ENCODE results near the gene F3. TPM values are rescaled to one million over a fixed set of nuclear protein-coding genes. Genes with fewer than 3 reads are reported as not detected.

The F3 gene
- total and polyA plus RNA-seq, 9 of the 15 experiments (the other 6 are each of a cell fraction or from before 2014, with no cell fraction given), result 0.24 to 0.28 TPM; not detected in 7

GRCh38 chr1:94532077-94532476, 9.5 kb downstream of the F3 start:
- Histone ChIP-seq H3K9me1 (ENCODE audit: control insufficient read depth, insufficient read depth, low read length) (no peaks in the 10 kb centered on the region), H3K4me1 (replicated peaks in 1 of 2; ENCODE audit: control insufficient read depth in 2 of 2, insufficient read depth in 2 of 2, low read length in 2 of 2) (no peaks in the 10 kb centered on the region), H3K27ac (ENCODE audit: extremely low read depth, low read depth, low read length) (no peak overlapping the region), H3K36me3 (ENCODE audit: control insufficient read depth, insufficient read depth, low read length) (no peaks in the 10 kb centered on the region), H4K20me1 (replicated peaks; ENCODE audit: control insufficient read depth, insufficient read depth, low read length) (no peaks in the 10 kb centered on the region), H3K79me2 (ENCODE audit: control insufficient read depth, insufficient read depth, low read length) (no peaks in the 10 kb centered on the region), H3K9me3 (replicated peaks; ENCODE audit: control insufficient read depth, insufficient read depth, low read depth, low read length) (no peaks in the 10 kb centered on the region), H3K9ac (ENCODE audit: insufficient read depth in 1 of 2, low read depth in 2 of 2, low read length in 2 of 2) (no peak overlapping the region), H3K4me3 (no peak overlapping the region), H2AFZ (ENCODE audit: low read depth, low read length) (no peak overlapping the region), H3K27me3 (ENCODE audit: control insufficient read depth in 2 of 2, insufficient read depth in 2 of 2, low read length in 2 of 2) (peaks cover 15 to 31% of the 10 kb centered on the region in 2 experiments), H3K4me2 (ENCODE audit: insufficient read depth, low read length) (no peak overlapping the region)
- intact Hi-C loops (cut with micrococcal nuclease) (no loop called here), in situ Hi-C loops (cut with MboI) (no loop called here)
- no peak for FAIRE-seq
- DNase-seq (ENCODE audit: extremely low read depth in 1 of 4, low spot score in 3 of 4), result no peak
- TF ChIP-seq, protein P1, sequence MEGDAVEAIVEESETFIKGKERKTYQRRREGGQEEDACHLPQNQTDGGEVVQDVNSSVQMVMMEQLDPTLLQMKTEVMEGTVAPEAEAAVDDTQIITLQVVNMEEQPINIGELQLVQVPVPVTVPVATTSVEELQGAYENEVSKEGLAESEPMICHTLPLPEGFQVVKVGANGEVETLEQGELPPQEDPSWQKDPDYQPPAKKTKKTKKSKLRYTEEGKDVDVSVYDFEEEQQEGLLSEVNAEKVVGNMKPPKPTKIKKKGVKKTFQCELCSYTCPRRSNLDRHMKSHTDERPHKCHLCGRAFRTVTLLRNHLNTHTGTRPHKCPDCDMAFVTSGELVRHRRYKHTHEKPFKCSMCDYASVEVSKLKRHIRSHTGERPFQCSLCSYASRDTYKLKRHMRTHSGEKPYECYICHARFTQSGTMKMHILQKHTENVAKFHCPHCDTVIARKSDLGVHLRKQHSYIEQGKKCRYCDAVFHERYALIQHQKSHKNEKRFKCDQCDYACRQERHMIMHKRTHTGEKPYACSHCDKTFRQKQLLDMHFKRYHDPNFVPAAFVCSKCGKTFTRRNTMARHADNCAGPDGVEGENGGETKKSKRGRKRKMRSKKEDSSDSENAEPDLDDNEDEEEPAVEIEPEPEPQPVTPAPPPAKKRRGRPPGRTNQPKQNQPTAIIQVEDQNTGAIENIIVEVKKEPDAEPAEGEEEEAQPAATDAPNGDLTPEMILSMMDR (IDR thresholded peaks at IDR 0.05 in 2 of 3, conservative IDR thresholded peaks at IDR 0.05 in 1 of 3; ENCODE audit: insufficient read depth in 2 of 3, low read depth in 1 of 3, low read length in 3 of 3), result peak in 1 of 3 experiments; percentile 23; a peak in 1 of 6 replicates
- TF ChIP-seq RAD21 (CRISPR knock-in tag; conservative IDR thresholded peaks at IDR 0.05 in 1 of 2, IDR thresholded peaks at IDR 0.05 in 1 of 2), result peak in 1 of 2 experiments; percentile 38; a peak in 3 of 4 replicates
- TF ChIP-seq IRF2 (CRISPR knock-in tag; IDR thresholded peaks at IDR 0.05), result no peak
- TF ChIP-seq, protein P2, sequence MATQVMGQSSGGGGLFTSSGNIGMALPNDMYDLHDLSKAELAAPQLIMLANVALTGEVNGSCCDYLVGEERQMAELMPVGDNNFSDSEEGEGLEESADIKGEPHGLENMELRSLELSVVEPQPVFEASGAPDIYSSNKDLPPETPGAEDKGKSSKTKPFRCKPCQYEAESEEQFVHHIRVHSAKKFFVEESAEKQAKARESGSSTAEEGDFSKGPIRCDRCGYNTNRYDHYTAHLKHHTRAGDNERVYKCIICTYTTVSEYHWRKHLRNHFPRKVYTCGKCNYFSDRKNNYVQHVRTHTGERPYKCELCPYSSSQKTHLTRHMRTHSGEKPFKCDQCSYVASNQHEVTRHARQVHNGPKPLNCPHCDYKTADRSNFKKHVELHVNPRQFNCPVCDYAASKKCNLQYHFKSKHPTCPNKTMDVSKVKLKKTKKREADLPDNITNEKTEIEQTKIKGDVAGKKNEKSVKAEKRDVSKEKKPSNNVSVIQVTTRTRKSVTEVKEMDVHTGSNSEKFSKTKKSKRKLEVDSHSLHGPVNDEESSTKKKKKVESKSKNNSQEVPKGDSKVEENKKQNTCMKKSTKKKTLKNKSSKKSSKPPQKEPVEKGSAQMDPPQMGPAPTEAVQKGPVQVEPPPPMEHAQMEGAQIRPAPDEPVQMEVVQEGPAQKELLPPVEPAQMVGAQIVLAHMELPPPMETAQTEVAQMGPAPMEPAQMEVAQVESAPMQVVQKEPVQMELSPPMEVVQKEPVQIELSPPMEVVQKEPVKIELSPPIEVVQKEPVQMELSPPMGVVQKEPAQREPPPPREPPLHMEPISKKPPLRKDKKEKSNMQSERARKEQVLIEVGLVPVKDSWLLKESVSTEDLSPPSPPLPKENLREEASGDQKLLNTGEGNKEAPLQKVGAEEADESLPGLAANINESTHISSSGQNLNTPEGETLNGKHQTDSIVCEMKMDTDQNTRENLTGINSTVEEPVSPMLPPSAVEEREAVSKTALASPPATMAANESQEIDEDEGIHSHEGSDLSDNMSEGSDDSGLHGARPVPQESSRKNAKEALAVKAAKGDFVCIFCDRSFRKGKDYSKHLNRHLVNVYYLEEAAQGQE (IDR thresholded peaks at IDR 0.05; ENCODE audit: borderline replicate concordance), result peak; percentile 17; the same call in 1 of the 2 replicates
- TF ChIP-seq, protein P2 (CRISPR knock-in tag; IDR thresholded peaks at IDR 0.05; ENCODE audit: low read depth), result no peak
- ChIA-PET CTCF (ENCODE audit: low intra/inter-chr PET ratio) (no interaction called here), POLR2A (no interaction called here)
- ATAC-seq, result no peak
- no TSS peak for BruUV-seq (replicated peaks)
- WGBS (ENCODE audit: insufficient coverage, low coverage, missing lambda C conversion rate), result 16% methylated on average over 3 of the region's 3 CpGs

All from K562 (cell line).